ENCODE data around the gene CORO6.

Gene CORO6

GRCh38 chr17:29619251-29619650 lies 3.5 kb downstream of the CORO6 start:
- peaks cover 69% of the 10 kb centered on the region for H3K27me3 ChIP-seq (ENCODE audit: control insufficient read depth, insufficient read depth, low read length)
- no peak overlapping the region for H3K9ac ChIP-seq (ENCODE audit: low read depth, low read length)
- no peaks in the 10 kb centered on the region for H3K9me3 ChIP-seq (ENCODE audit: control insufficient read depth, insufficient read depth, low read length)
- no peaks in the 10 kb centered on the region for H3K36me3 ChIP-seq (ENCODE audit: control insufficient read depth, insufficient read depth, low read length)
- H3K4me3 ChIP-seq (ENCODE audit: low read depth, low read length) = no peak overlapping the region
- no peak overlapping the region for H3K27ac ChIP-seq (ENCODE audit: low read depth, low read length)
- peaks cover 44% of the 10 kb centered on the region for H3K4me1 ChIP-seq (ENCODE audit: control insufficient read depth, insufficient read depth, low read length)

GRCh38 chr17:29618272-29619065 lies 4.2 kb downstream of the CORO6 start:
- Histone ChIP-seq H3K36me3 (ENCODE audit: control insufficient read depth, insufficient read depth, low read length) (no peaks in the 10 kb centered on the region), H3K9me3 (ENCODE audit: control insufficient read depth, insufficient read depth, low read length) (no peaks in the 10 kb centered on the region), H3K27me3 (ENCODE audit: control insufficient read depth, insufficient read depth, low read length) (peaks cover 71% of the 10 kb centered on the region), H3K4me1 (ENCODE audit: control insufficient read depth, insufficient read depth, low read length) (peaks cover 48% of the 10 kb centered on the region), H3K4me3 (ENCODE audit: low read depth, low read length) (peak overlapping the region; percentile 42; the same call in 1 of the 2 replicates), H3K9ac (ENCODE audit: low read depth, low read length) (no peak overlapping the region), H3K27ac (ENCODE audit: low read depth, low read length) (no peak overlapping the region)

GRCh38 chr17:29617481-29618271 lies 5.0 kb downstream of the CORO6 start:
- H3K27ac ChIP-seq (ENCODE audit: low read depth, low read length) = peak overlapping the region; percentile 16
- no peak overlapping the region for H3K9ac ChIP-seq (ENCODE audit: low read depth, low read length)

GRCh38 chr17:29617125-29617480 lies 5.6 kb downstream of the CORO6 start:
- H3K4me1 ChIP-seq (ENCODE audit: control insufficient read depth, insufficient read depth, low read length) = peaks cover 44% of the 10 kb centered on the region
- H3K36me3 ChIP-seq (ENCODE audit: control insufficient read depth, insufficient read depth, low read length) = 0 out of 2 replicates have a peak, but pooled peaks cover 4% of the 10 kb centered on the region
- H3K27ac ChIP-seq (ENCODE audit: low read depth, low read length) = no peak overlapping the region
- peak overlapping the region; percentile 42; the same call in 1 of the 2 replicates for H3K4me3 ChIP-seq (ENCODE audit: low read depth, low read length)
- H3K9ac ChIP-seq (ENCODE audit: low read depth, low read length) = no peak overlapping the region
- H3K27me3 ChIP-seq (ENCODE audit: control insufficient read depth, insufficient read depth, low read length) = peaks cover 63% of the 10 kb centered on the region
- H3K9me3 ChIP-seq (ENCODE audit: control insufficient read depth, insufficient read depth, low read length) = no peaks in the 10 kb centered on the region

More at GRCh38 chr17:29617481-29618271, 5.0 kb downstream of the CORO6 start:
- Histone ChIP-seq H3K9me3 (ENCODE audit: control insufficient read depth, insufficient read depth, low read length) (no peaks in the 10 kb centered on the region), H3K36me3 (ENCODE audit: control insufficient read depth, insufficient read depth, low read length) (0 out of 2 replicates have a peak, but pooled peaks cover 2% of the 10 kb centered on the region), H3K4me3 (ENCODE audit: low read depth, low read length) (peak overlapping the region; percentile 42; the same call in 1 of the 2 replicates), H3K4me1 (ENCODE audit: control insufficient read depth, insufficient read depth, low read length) (peaks cover 44% of the 10 kb centered on the region), H3K27me3 (ENCODE audit: control insufficient read depth, insufficient read depth, low read length) (peaks cover 68% of the 10 kb centered on the region)

GRCh38 chr17:29616300-29617048 lies 6.2 kb downstream of the CORO6 start:
- Histone ChIP-seq H3K27me3 (ENCODE audit: control insufficient read depth, insufficient read depth, low read length) (peaks cover 57% of the 10 kb centered on the region), H3K27ac (ENCODE audit: low read depth, low read length) (no peak overlapping the region), H3K9ac (ENCODE audit: low read depth, low read length) (no peak overlapping the region), H3K4me3 (ENCODE audit: low read depth, low read length) (peak overlapping the region; percentile 62; the same call in 1 of the 2 replicates), H3K9me3 (ENCODE audit: control insufficient read depth, insufficient read depth, low read length) (no peaks in the 10 kb centered on the region), H3K36me3 (ENCODE audit: control insufficient read depth, insufficient read depth, low read length) (0 out of 2 replicates have a peak, but pooled peaks cover 4% of the 10 kb centered on the region), H3K4me1 (ENCODE audit: control insufficient read depth, insufficient read depth, low read length) (peaks cover 44% of the 10 kb centered on the region)

- H3K27ac ChIP-seq (ENCODE audit: low read depth, low read length) = no peak overlapping the region
- peaks cover 49% of the 10 kb centered on the region for H3K27me3 ChIP-seq (ENCODE audit: control insufficient read depth, insufficient read depth, low read length)
- H3K36me3 ChIP-seq (ENCODE audit: control insufficient read depth, insufficient read depth, low read length) = 0 out of 2 replicates have a peak, but pooled peaks cover 4% of the 10 kb centered on the region
- H3K9me3 ChIP-seq (ENCODE audit: control insufficient read depth, insufficient read depth, low read length) = no peaks in the 10 kb centered on the region
- no peak overlapping the region for H3K9ac ChIP-seq (ENCODE audit: low read depth, low read length)
- H3K4me1 ChIP-seq (ENCODE audit: control insufficient read depth, insufficient read depth, low read length) = peaks cover 44% of the 10 kb centered on the region
- peak overlapping the region; percentile 62 for H3K4me3 ChIP-seq (ENCODE audit: low read depth, low read length)
Measured at GRCh38 chr17:29615492-29616299, 7.0 kb downstream of the CORO6 start.

- H3K9ac ChIP-seq (ENCODE audit: low read depth, low read length) = no peak overlapping the region
- H3K27me3 ChIP-seq (ENCODE audit: control insufficient read depth, insufficient read depth, low read length) = peaks cover 49% of the 10 kb centered on the region
- H3K4me1 ChIP-seq (ENCODE audit: control insufficient read depth, insufficient read depth, low read length) = peaks cover 37% of the 10 kb centered on the region
- peak overlapping the region; percentile 62 for H3K4me3 ChIP-seq (ENCODE audit: low read depth, low read length)
- H3K36me3 ChIP-seq (ENCODE audit: control insufficient read depth, insufficient read depth, low read length) = 0 out of 2 replicates have a peak, but pooled peaks cover 4% of the 10 kb centered on the region
- H3K9me3 ChIP-seq (ENCODE audit: control insufficient read depth, insufficient read depth, low read length) = no peaks in the 10 kb centered on the region
- H3K27ac ChIP-seq (ENCODE audit: low read depth, low read length) = no peak overlapping the region
Measured at GRCh38 chr17:29615048-29615385, 7.7 kb downstream of the CORO6 start.

GRCh38 chr17:29614349-29615047 lies 8.2 kb downstream of the CORO6 start:
- Histone ChIP-seq H3K36me3 (ENCODE audit: control insufficient read depth, insufficient read depth, low read length) (0 out of 2 replicates have a peak, but pooled peaks cover 4% of the 10 kb centered on the region), H3K9me3 (ENCODE audit: control insufficient read depth, insufficient read depth, low read length) (no peaks in the 10 kb centered on the region), H3K4me1 (ENCODE audit: control insufficient read depth, insufficient read depth, low read length) (peaks cover 33% of the 10 kb centered on the region), H3K27me3 (ENCODE audit: control insufficient read depth, insufficient read depth, low read length) (peaks cover 49% of the 10 kb centered on the region), H3K4me3 (ENCODE audit: low read depth, low read length) (no peak overlapping the region), H3K9ac (ENCODE audit: low read depth, low read length) (no peak overlapping the region), H3K27ac (ENCODE audit: low read depth, low read length) (no peak overlapping the region)

GRCh38 chr17:29613856-29614255 lies 8.9 kb downstream of the CORO6 start:
- 0 out of 2 replicates have a peak, but pooled peaks cover 4% of the 10 kb centered on the region for H3K36me3 ChIP-seq (ENCODE audit: control insufficient read depth, insufficient read depth, low read length)
- H3K27me3 ChIP-seq (ENCODE audit: control insufficient read depth, insufficient read depth, low read length) = peaks cover 47% of the 10 kb centered on the region
- no peaks in the 10 kb centered on the region for H3K9me3 ChIP-seq (ENCODE audit: control insufficient read depth, insufficient read depth, low read length)
- H3K4me1 ChIP-seq (ENCODE audit: control insufficient read depth, insufficient read depth, low read length) = peaks cover 29% of the 10 kb centered on the region
- no peak overlapping the region for H3K9ac ChIP-seq (ENCODE audit: low read depth, low read length)
- H3K4me3 ChIP-seq (ENCODE audit: low read depth, low read length) = peak overlapping the region; percentile 58
- H3K27ac ChIP-seq (ENCODE audit: low read depth, low read length) = no peak overlapping the region

All from HUES48 (cell line).